BLaER1 (cell line): ENCODE results near the gene TRIM17.

Experiments used
- H3K27ac ChIP-seq: shearing (Covaris generic); formaldehyde crosslinking; 2 replicates; pipeline ENCODE4 v1.8.1; 2022
- H3K27me3 ChIP-seq: shearing (Covaris generic); formaldehyde crosslinking; 2 replicates; pipeline ENCODE4 v1.8.1; 2022
- H3K36me3 ChIP-seq: shearing (Covaris generic); formaldehyde crosslinking; 2 replicates; pipeline ENCODE4 v1.8.1; 2022
- H3K4me1 ChIP-seq: shearing (Covaris generic); formaldehyde crosslinking; 2 replicates; pipeline ENCODE4 v1.8.1; 2022
- H3K4me2 ChIP-seq: shearing (Covaris generic); formaldehyde crosslinking; 2 replicates; pipeline ENCODE4 v1.8.1; 2022
- H3K4me3 ChIP-seq: shearing (Covaris generic); formaldehyde crosslinking; 2 replicates; pipeline ENCODE4 v1.8.1; 2022
- H3K9ac ChIP-seq: shearing (Covaris generic); formaldehyde crosslinking; 2 replicates; pipeline ENCODE4 v1.8.1; 2022
- H3K9me3 ChIP-seq: shearing (Covaris generic); formaldehyde crosslinking; 2 replicates; pipeline ENCODE4 v1.8.1; 2022
- H4K20me1 ChIP-seq: shearing (Covaris generic); formaldehyde crosslinking; 2 replicates; pipeline ENCODE4 v1.8.1; 2022
- Cebpa-rat ChIP-seq: shearing (Covaris generic); IDR thresholded peaks from 2 replicates; pipeline ENCODE4 v1.8.1; 2022

TRIM17 gene

GRCh38 chr1:228416217-228416933 lies at the start of gene TRIM17:
Gene TRIM17 (minus strand): TSS chr1:228416861. CDS start chr1:228415072, 1,789 bp downstream.
- no peak for TF ChIP-seq Cebpa-rat
- Histone ChIP-seq H3K36me3 (no peaks in the 10 kb centered on the region), H3K9ac (no peak within 1 kb of the TSS), H3K4me3 (no peak within 1 kb of the TSS), H3K9me3 (no peaks in the 10 kb centered on the region; the same call in 1 of the 2 replicates), H3K4me1 (no peaks in the 10 kb centered on the region), H4K20me1 (peaks cover 60% of the 10 kb centered on the region), H3K27me3 (peaks cover 44% of the 10 kb centered on the region), H3K4me2 (no peak within 1 kb of the TSS), H3K27ac (no peak within 1 kb of the TSS)

GRCh38 chr1:228465571-228466146 lies 49.0 kb upstream of the TRIM17 start:
- Histone ChIP-seq H3K9ac (no peak overlapping the region), H3K4me1 (no peaks in the 10 kb centered on the region), H3K4me2 (no peak overlapping the region), H3K27ac (no peak overlapping the region), H4K20me1 (no peaks in the 10 kb centered on the region), H3K36me3 (no peaks in the 10 kb centered on the region), H3K9me3 (peaks cover 11% of the 10 kb centered on the region; the same call in 1 of the 2 replicates), H3K27me3 (peaks cover 33% of the 10 kb centered on the region), H3K4me3 (no peak overlapping the region)
- no peak for TF ChIP-seq Cebpa-rat

GRCh38 chr1:228465141-228465540 lies 48.5 kb upstream of the TRIM17 start:
- Histone ChIP-seq H3K4me2 (no peak overlapping the region), H3K9ac (no peak overlapping the region)

GRCh38 chr1:228464487-228464983 lies 47.9 kb upstream of the TRIM17 start:
- Histone ChIP-seq H3K36me3 (no peaks in the 10 kb centered on the region), H3K27ac (no peak overlapping the region), H3K9me3 (peaks cover 11% of the 10 kb centered on the region; the same call in 1 of the 2 replicates), H3K4me3 (no peak overlapping the region), H4K20me1 (no peaks in the 10 kb centered on the region), H3K27me3 (peaks cover 24% of the 10 kb centered on the region), H3K4me2 (no peak overlapping the region), H3K4me1 (no peaks in the 10 kb centered on the region), H3K9ac (no peak overlapping the region)
- TF ChIP-seq Cebpa-rat = no peak

More at GRCh38 chr1:228465141-228465540, 48.5 kb upstream of the TRIM17 start:
- peaks cover 11% of the 10 kb centered on the region; the same call in 1 of the 2 replicates for H3K9me3 ChIP-seq
- TF ChIP-seq Cebpa-rat = no peak
- H4K20me1 ChIP-seq = no peaks in the 10 kb centered on the region
- no peak overlapping the region for H3K4me3 ChIP-seq
- H3K27me3 ChIP-seq = peaks cover 30% of the 10 kb centered on the region
- H3K36me3 ChIP-seq = no peaks in the 10 kb centered on the region
- no peak overlapping the region for H3K27ac ChIP-seq
- H3K4me1 ChIP-seq = no peaks in the 10 kb centered on the region

GRCh38 chr1:228463559-228464455 lies 47.1 kb upstream of the TRIM17 start:
- Histone ChIP-seq H4K20me1 (no peaks in the 10 kb centered on the region), H3K36me3 (no peaks in the 10 kb centered on the region), H3K4me3 (no peak overlapping the region), H3K27ac (no peak overlapping the region), H3K4me1 (no peaks in the 10 kb centered on the region), H3K9ac (no peak overlapping the region), H3K27me3 (peaks cover 17% of the 10 kb centered on the region), H3K9me3 (peaks cover 13% of the 10 kb centered on the region; the same call in 1 of the 2 replicates), H3K4me2 (no peak overlapping the region)
- no peak for TF ChIP-seq Cebpa-rat

GRCh38 chr1:228463009-228463558 lies 46.4 kb upstream of the TRIM17 start:
- peaks cover 20% of the 10 kb centered on the region for H3K9me3 ChIP-seq
- no peak for TF ChIP-seq Cebpa-rat
- H3K36me3 ChIP-seq = no peaks in the 10 kb centered on the region
- no peak overlapping the region for H3K4me3 ChIP-seq
- no peak overlapping the region for H3K4me2 ChIP-seq
- H3K27me3 ChIP-seq = peaks cover 15% of the 10 kb centered on the region; the same call in 1 of the 2 replicates
- no peaks in the 10 kb centered on the region for H3K4me1 ChIP-seq
- H3K9ac ChIP-seq = no peak overlapping the region
- no peaks in the 10 kb centered on the region for H4K20me1 ChIP-seq
- no peak overlapping the region for H3K27ac ChIP-seq

GRCh38 chr1:228462560-228462959 lies 45.9 kb upstream of the TRIM17 start:
- Histone ChIP-seq H3K9ac (no peak overlapping the region), H3K4me1 (no peaks in the 10 kb centered on the region), H3K4me3 (no peak overlapping the region), H3K36me3 (no peaks in the 10 kb centered on the region), H3K27me3 (peaks cover 15% of the 10 kb centered on the region; the same call in 1 of the 2 replicates), H3K4me2 (no peak overlapping the region), H3K27ac (no peak overlapping the region), H4K20me1 (no peaks in the 10 kb centered on the region), H3K9me3 (peaks cover 26% of the 10 kb centered on the region)
- TF ChIP-seq Cebpa-rat = no peak

- Histone ChIP-seq H3K9ac (no peak overlapping the region), H3K36me3 (no peaks in the 10 kb centered on the region), H3K4me1 (no peaks in the 10 kb centered on the region), H3K9me3 (peaks cover 31% of the 10 kb centered on the region), H3K27me3 (peaks cover 15% of the 10 kb centered on the region; the same call in 1 of the 2 replicates), H3K4me2 (no peak overlapping the region), H3K4me3 (no peak overlapping the region), H4K20me1 (no peaks in the 10 kb centered on the region), H3K27ac (no peak overlapping the region)
- TF ChIP-seq Cebpa-rat = no peak
Observed at GRCh38 chr1:228460821-228461220, 44.2 kb upstream of the TRIM17 start.
